ENCODE results near the gene CAMK1D. TPM values are rescaled to one million over a fixed set of nuclear protein-coding genes. Genes with fewer than 3 reads are reported as not detected.

The CAMK1D gene
- total RNA-seq, 1 donor: 11.2 TPM

- H3K27ac ChIP-seq (ENCODE audit: low read depth, low read length): no peak overlapping the region
- no peak overlapping the region for H3K4me2 ChIP-seq (ENCODE audit: insufficient read depth, low read length)
- no peaks in the 10 kb centered on the region for H3K27me3 ChIP-seq (ENCODE audit: insufficient read depth, low read length)
- no peak for TF ChIP-seq CTCF (IDR thresholded peaks at IDR 0.05; ENCODE audit: extremely low read depth, low read depth, low read length)
- H3K9me3 ChIP-seq (ENCODE audit: low read depth, low read length): no peaks in the 10 kb centered on the region
- no peaks in the 10 kb centered on the region for H4K20me1 ChIP-seq (ENCODE audit: insufficient read depth, low read length)
- H3K79me2 ChIP-seq (ENCODE audit: insufficient read depth, low read length): no peaks in the 10 kb centered on the region
- no peaks in the 10 kb centered on the region for H3K36me3 ChIP-seq (ENCODE audit: insufficient read depth, low read length)
- no peak overlapping the region for H2AFZ ChIP-seq (ENCODE audit: low read length)
- no peak overlapping the region for H3K4me3 ChIP-seq (ENCODE audit: insufficient read depth, low read length)
- DNase-seq (ENCODE audit: insufficient read length, low spot score, missing footprints): peak; percentile 5
- H3K4me1 ChIP-seq (ENCODE audit: insufficient read depth, low read length): no peaks in the 10 kb centered on the region
Measured at GRCh38 chr10:12615296-12616220, 266.2 kb downstream of the CAMK1D start.

GRCh38 chr10:12617191-12618175 lies 268.1 kb downstream of the CAMK1D start:
- no peak overlapping the region for H3K27ac ChIP-seq (ENCODE audit: low read depth, low read length)
- no peaks in the 10 kb centered on the region for H3K79me2 ChIP-seq (ENCODE audit: insufficient read depth, low read length)
- no peaks in the 10 kb centered on the region for H4K20me1 ChIP-seq (ENCODE audit: insufficient read depth, low read length)
- no peaks in the 10 kb centered on the region for H3K36me3 ChIP-seq (ENCODE audit: insufficient read depth, low read length)
- no peaks in the 10 kb centered on the region for H3K9me3 ChIP-seq (ENCODE audit: low read depth, low read length)
- H3K27me3 ChIP-seq (ENCODE audit: insufficient read depth, low read length): no peaks in the 10 kb centered on the region
- H3K4me3 ChIP-seq (ENCODE audit: insufficient read depth, low read length): no peak overlapping the region
- TF ChIP-seq CTCF (IDR thresholded peaks at IDR 0.05; ENCODE audit: extremely low read depth, low read depth, low read length): no peak
- H3K4me2 ChIP-seq (ENCODE audit: insufficient read depth, low read length): no peak overlapping the region
- DNase-seq (ENCODE audit: insufficient read length, low spot score, missing footprints): peak; percentile 5
- no peak overlapping the region for H2AFZ ChIP-seq (ENCODE audit: low read length)
- no peaks in the 10 kb centered on the region for H3K4me1 ChIP-seq (ENCODE audit: insufficient read depth, low read length)

GRCh38 chr10:12622016-12622415 lies 272.7 kb downstream of the CAMK1D start:
- TF ChIP-seq CTCF (IDR thresholded peaks at IDR 0.05; ENCODE audit: extremely low read depth, low read depth, low read length): no peak
- Histone ChIP-seq H3K79me2 (ENCODE audit: insufficient read depth, low read length) (no peaks in the 10 kb centered on the region), H3K27me3 (ENCODE audit: insufficient read depth, low read length) (no peaks in the 10 kb centered on the region), H3K36me3 (ENCODE audit: insufficient read depth, low read length) (no peaks in the 10 kb centered on the region), H3K4me1 (ENCODE audit: insufficient read depth, low read length) (no peaks in the 10 kb centered on the region), H3K4me2 (ENCODE audit: insufficient read depth, low read length) (no peak overlapping the region), H3K4me3 (ENCODE audit: insufficient read depth, low read length) (no peak overlapping the region), H4K20me1 (ENCODE audit: insufficient read depth, low read length) (no peaks in the 10 kb centered on the region), H3K9me3 (ENCODE audit: low read depth, low read length) (no peaks in the 10 kb centered on the region), H2AFZ (ENCODE audit: low read length) (no peak overlapping the region), H3K27ac (ENCODE audit: low read depth, low read length) (no peak overlapping the region)
- no peak for DNase-seq (ENCODE audit: insufficient read length, low spot score, missing footprints)

Measured in osteoblast (primary cell).